Measurements from ENCODE around the gene SPON1.

GRCh38 chr11:14052198-14052597, 89.7 kb downstream of the SPON1 start:
- TF ChIP-seq CTCF (conservative IDR thresholded peaks at IDR 0.05; ENCODE audit: low read depth, low read length): no peak
- TF ChIP-seq EZH2phosphoT487 (IDR thresholded peaks at IDR 0.05; ENCODE audit: borderline replicate concordance, low read length): no peak
- no peak for TF ChIP-seq EZH2 (IDR thresholded peaks at IDR 0.05; ENCODE audit: low read length, unreplicated experiment)
